ENCODE measurements around the gene RRBP1. TPM values are rescaled to one million over a fixed set of nuclear protein-coding genes. Genes with fewer than 3 reads are reported as not detected.

Gene RRBP1
- total RNA-seq, 1 donor from 2014 or later = 65.0 TPM

DNA sequence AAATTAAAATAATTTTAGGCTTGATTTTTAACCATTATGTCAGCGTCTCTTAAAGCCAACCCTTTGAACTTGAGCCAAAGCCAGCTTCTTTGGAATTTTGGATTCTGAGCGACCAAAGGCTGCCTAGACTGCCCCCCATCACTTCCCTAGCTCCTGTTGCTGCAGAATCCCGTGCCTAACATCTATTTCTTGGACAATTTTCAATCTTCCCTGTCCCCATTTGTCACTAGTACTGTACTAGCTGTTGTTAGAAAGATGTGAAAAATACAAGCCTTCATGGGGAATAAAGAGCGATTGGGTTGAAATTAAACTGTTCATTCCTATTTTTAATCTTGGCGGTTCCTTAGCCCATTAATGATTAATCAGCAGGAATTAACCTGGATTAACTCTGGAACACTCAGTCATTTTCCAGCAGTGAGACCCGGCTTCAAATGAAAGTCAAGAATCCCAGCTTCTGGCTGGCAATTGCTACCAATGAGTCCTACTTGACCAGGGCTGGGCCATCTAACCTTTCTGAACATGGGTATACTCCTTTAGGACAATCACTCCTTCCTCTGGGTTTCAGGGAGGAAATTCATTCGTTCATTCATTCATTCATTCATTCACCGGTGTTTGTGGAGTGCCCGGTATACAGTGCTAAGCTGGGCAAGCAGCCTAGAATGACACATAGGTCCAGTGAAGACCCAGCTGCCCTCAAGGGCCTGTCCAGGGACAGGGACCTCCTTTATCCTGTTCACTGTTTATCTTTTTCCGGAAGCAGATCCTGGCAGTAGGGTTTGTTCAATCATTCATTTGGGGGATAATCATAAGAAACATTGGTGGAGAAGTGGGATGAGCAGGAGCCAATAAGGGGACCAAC is 1.4 kb upstream of the RRBP1 start:
- Histone ChIP-seq H3K36me3 (ENCODE audit: control insufficient read depth, insufficient read depth, low read length) (peaks cover under 1% of the 10 kb centered on the region), H3K27me3 (ENCODE audit: control insufficient read depth, insufficient read depth, low read length) (peaks cover 22% of the 10 kb centered on the region), H3K4me3 (ENCODE audit: low read depth, low read length) (no peak overlapping the region)
- no peak for TF ChIP-seq CTCF (IDR thresholded peaks at IDR 0.05; ENCODE audit: insufficient read depth, low read length, severe bottlenecking)
- DNase-seq (ENCODE audit: low read depth) = no peak
- no peak for FAIRE-seq

- Histone ChIP-seq H3K27me3 (ENCODE audit: control insufficient read depth, insufficient read depth, low read length) (peaks cover 22% of the 10 kb centered on the region), H3K36me3 (ENCODE audit: control insufficient read depth, insufficient read depth, low read length) (peaks cover 3% of the 10 kb centered on the region), H3K4me3 (ENCODE audit: low read depth, low read length) (peak overlapping the region; percentile 91)
- TF ChIP-seq CTCF (IDR thresholded peaks at IDR 0.05; ENCODE audit: insufficient read depth, low read length, severe bottlenecking) = no peak
- FAIRE-seq = no peak
- DNase-seq (ENCODE audit: low read depth) = no peak
Observed at GRCh38 chr20:17682889-17683198, 802 bp upstream of the RRBP1 start.

GRCh38 chr20:17681726-17682102 is 328 bp downstream of the RRBP1 start:
- no peak for TF ChIP-seq CTCF (IDR thresholded peaks at IDR 0.05; ENCODE audit: insufficient read depth, low read length, severe bottlenecking)

GRCh38 chr20:17680836-17681725 is 961 bp downstream of the RRBP1 start:
- Histone ChIP-seq H3K4me3 (ENCODE audit: low read depth, low read length) (peak overlapping the region; percentile 91), H3K36me3 (ENCODE audit: control insufficient read depth, insufficient read depth, low read length) (peaks cover 3% of the 10 kb centered on the region), H3K27me3 (ENCODE audit: control insufficient read depth, insufficient read depth, low read length) (peaks cover 22% of the 10 kb centered on the region)
- FAIRE-seq (no peak), DNase-seq (ENCODE audit: low read depth) (peak; percentile 29)
- TF ChIP-seq CTCF (IDR thresholded peaks at IDR 0.05; ENCODE audit: insufficient read depth, low read length, severe bottlenecking) = peak; percentile 72

More at GRCh38 chr20:17681726-17682102, 328 bp downstream of the RRBP1 start:
- Histone ChIP-seq H3K4me3 (ENCODE audit: low read depth, low read length) (peak overlapping the region; percentile 91), H3K36me3 (ENCODE audit: control insufficient read depth, insufficient read depth, low read length) (peaks cover 3% of the 10 kb centered on the region), H3K27me3 (ENCODE audit: control insufficient read depth, insufficient read depth, low read length) (peaks cover 22% of the 10 kb centered on the region)
- DNase-seq (ENCODE audit: low read depth) (no peak), FAIRE-seq (no peak)

- TF ChIP-seq CTCF (IDR thresholded peaks at IDR 0.05; ENCODE audit: insufficient read depth, low read length, severe bottlenecking) = no peak
- H3K36me3 ChIP-seq (ENCODE audit: control insufficient read depth, insufficient read depth, low read length) = peaks cover 3% of the 10 kb centered on the region
- FAIRE-seq (no peak), DNase-seq (ENCODE audit: low read depth) (peak; percentile 69)
- peaks cover 22% of the 10 kb centered on the region for H3K27me3 ChIP-seq (ENCODE audit: control insufficient read depth, insufficient read depth, low read length)
- peak overlapping the region; percentile 91 for H3K4me3 ChIP-seq (ENCODE audit: low read depth, low read length)
Observed at GRCh38 chr20:17679941-17680835, 1.9 kb downstream of the RRBP1 start.
